K562 (cell line): ENCODE measurements around the gene ZCCHC9. TPM values are rescaled to one million over a fixed set of nuclear protein-coding genes. Genes with fewer than 3 reads are reported as not detected.

Experiments
- ATAC-seq: fragments of 200-7000 bp; cut with Tn5 transposase; 3 replicates; pipeline ENCODE4 v1.9.1; 2020; ENCODE audit warnings: moderate library complexity
- BruUV-seq: library from RNA; stranded (reverse); fragments of 400-500 nt; replicated peaks from 2 replicates; lab custom pipeline; 2021; lab: Mats Ljungman, UMichigan
- CTCF ChIA-PET: fragments of 300-600 bp; formaldehyde crosslinking; extraction: SDS; loops from one replicate; lab custom pipeline; 2021; ENCODE audit warnings: low intra/inter-chr PET ratio; lab: Yijun Ruan, JAX
- POLR2A ChIA-PET: fragments of 300-600, 350-650 bp; sonication (Branson Sonifier 250); formaldehyde crosslinking; extraction: SDS; loops from one replicate; lab custom pipeline; 2021; ENCODE audit warnings: antibody characterized with exemption, inconsistent platforms; lab: Yijun Ruan, JAX
- DNase-seq, 4 experiments: peaks; one replicate each; pipeline versions ENCODE4 v3.0.0 to v3.0.0-alpha.2; 2011 to 2018; ENCODE audit warnings: low spot score in 3 of 4, mixed read lengths in 3 of 4; ENCODE audit errors: extremely low read depth in 1 of 4
- FAIRE-seq: peaks from 2 replicates; lab custom pipeline; 2011; peaks lifted over from hg19 to GRCh38; lab: Jason Lieb, UNC
- H2AFZ ChIP-seq: 2 replicates; pipeline ENCODE4 v1.6.0; 2011; ENCODE audit warnings: low read depth, low read length, control low read depth, inconsistent platforms
- H3K27ac ChIP-seq: fragments of 200-600 bp; 3 replicates; pipeline ENCODE4 v1.8.0; 2011; ENCODE audit warnings: low read depth, mild to moderate bottlenecking, control low read depth, inconsistent platforms, low read length, moderate library complexity, mixed read lengths; ENCODE audit errors: extremely low read depth
- H3K27me3 ChIP-seq, 2 experiments: fragments of 300-600 bp in 1 of 2; 2 replicates in 1 of 2; 3 replicates in 1 of 2; pipeline versions ENCODE4 v1.6.0 to v1.8.0; 2011; ENCODE audit warnings: inconsistent platforms in 2 of 2, low read length in 2 of 2, mild to moderate bottlenecking in 1 of 2, mixed read lengths in 1 of 2, moderate library complexity in 1 of 2; ENCODE audit not compliant: control insufficient read depth in 2 of 2, insufficient read depth in 2 of 2
- H3K36me3 ChIP-seq: fragments of 300-600 bp; 3 replicates; pipeline ENCODE4 v1.8.0; 2011; ENCODE audit warnings: mild to moderate bottlenecking, low read length, inconsistent platforms; ENCODE audit not compliant: control insufficient read depth, insufficient read depth
- H3K4me1 ChIP-seq, 2 experiments: fragments of 200-600 bp in 1 of 2; replicated peaks in 1 of 2; 2 replicates in 1 of 2; 3 replicates in 1 of 2; pipeline versions ENCODE4 v1.5.1 to v1.8.0; 2011; ENCODE audit warnings: inconsistent platforms in 2 of 2, low read length in 2 of 2, mild to moderate bottlenecking in 1 of 2, mixed read lengths in 1 of 2, moderate library complexity in 1 of 2; ENCODE audit not compliant: control insufficient read depth in 2 of 2, insufficient read depth in 2 of 2
- H3K4me2 ChIP-seq: 2 replicates; pipeline ENCODE4 v1.6.1; 2011; ENCODE audit warnings: low read length, control low read depth, inconsistent platforms, mixed read lengths; ENCODE audit not compliant: insufficient read depth
- H3K4me3 ChIP-seq: fragments of 200-600 bp; sonication (generic), shearing (Covaris generic); 2 replicates; pipeline ENCODE4 v1.5.1; 2016; ENCODE audit warnings: control low read depth, inconsistent platforms
- H3K79me2 ChIP-seq: fragments of 200-600 bp; 3 replicates; pipeline ENCODE4 v1.8.0; 2011; ENCODE audit warnings: low read length, inconsistent platforms; ENCODE audit not compliant: control insufficient read depth, insufficient read depth
- H3K9ac ChIP-seq, 2 experiments: 2 replicates each; pipeline versions ENCODE4 v1.6.0 to v1.6.1; 2011; ENCODE audit warnings: low read depth in 2 of 2, low read length in 2 of 2, control low read depth in 1 of 2, inconsistent platforms in 1 of 2, mild to moderate bottlenecking in 1 of 2, mixed read lengths in 1 of 2; ENCODE audit not compliant: insufficient read depth in 1 of 2
- H3K9me1 ChIP-seq: one replicate; pipeline ENCODE4 v1.6.0; 2011; ENCODE audit warnings: inconsistent platforms, mild to moderate bottlenecking, low read length, moderate library complexity; ENCODE audit not compliant: control insufficient read depth, insufficient read depth
- H3K9me3 ChIP-seq: replicated peaks from 2 replicates; pipeline ENCODE4 v1.5.1; 2011; ENCODE audit warnings: low read depth, low read length, inconsistent platforms; ENCODE audit not compliant: control insufficient read depth, insufficient read depth
- H4K20me1 ChIP-seq: replicated peaks from 2 replicates; pipeline ENCODE4 v1.6.1; 2011; ENCODE audit warnings: low read length, inconsistent platforms, mixed read lengths; ENCODE audit not compliant: control insufficient read depth, insufficient read depth
- ERF ChIP-seq: fragments of 450-650 bp; formaldehyde crosslinking; IDR thresholded peaks from 2 replicates; pipeline ENCODE4 v1.4.0; 2020; ENCODE audit warnings: mild to moderate bottlenecking, mixed read lengths
- GATAD2A ChIP-seq: fragments of 450-650 bp; IDR thresholded peaks from 2 replicates; pipeline ENCODE4 v1.6.1; 2017
- HDGF ChIP-seq: fragments of 450-650 bp; IDR thresholded peaks from 2 replicates; pipeline ENCODE4 v1.6.1; 2016
- MCM5 ChIP-seq: fragments of 450-650 bp; IDR thresholded peaks from 2 replicates; pipeline ENCODE4 v1.6.1; 2016; ENCODE audit warnings: low read depth
- MEF2A ChIP-seq: IDR thresholded peaks from 2 replicates; pipeline ENCODE4 v1.6.1; 2011; ENCODE audit warnings: low read depth, mild to moderate bottlenecking, low read length, moderate library complexity; ENCODE audit not compliant: control insufficient read depth
- RBM17 ChIP-seq: fragments of 200-400 bp; formaldehyde crosslinking; IDR thresholded peaks from 2 replicates; pipeline ENCODE4 v1.6.1; 2017; ENCODE audit warnings: low read depth, mild to moderate bottlenecking, low read length, borderline replicate concordance
- SNIP1 ChIP-seq: fragments of 450-650 bp; IDR thresholded peaks from 2 replicates; pipeline ENCODE4 v1.7.1; 2017; ENCODE audit warnings: low read depth, mild to moderate bottlenecking
- SNRNP70 ChIP-seq: fragments of 200-400 bp; formaldehyde crosslinking; optimal IDR thresholded peaks from 2 replicates; pipeline ENCODE3; 2017; ENCODE audit warnings: low read depth, low read length
- ZNF121 ChIP-seq: sonication (generic); formaldehyde crosslinking; conservative IDR thresholded peaks from 2 replicates; pipeline ENCODE4 v1.8.0; 2022; ENCODE audit warnings: missing genetic modification reagents
- ZNF146 ChIP-seq: IDR thresholded peaks from one replicate; pipeline ENCODE4 v1.6.1; 2018; ENCODE audit warnings: missing compliant biosample characterization; ENCODE audit not compliant: unreplicated experiment
- WGBS: fragments of 100-300 bp; shearing (Covaris generic); methylation state at CpG from one replicate; pipeline ENCODE4 v1.1.6; 2016; ENCODE audit warnings: low coverage, mixed read lengths; ENCODE audit not compliant: insufficient coverage; ENCODE audit errors: missing lambda C conversion rate; 5-methylcytosine and 5-hydroxymethylcytosine counted together
- in situ Hi-C: fragments of 300-500 bp; cut with MboI; formaldehyde crosslinking; loops from 4 replicates; pipeline ENCODE4 v1.15.0; 2018; ENCODE audit warnings: inconsistent platforms, mixed read lengths
- intact Hi-C: fragments of 100-400 bp; cut with micrococcal nuclease; formaldehyde crosslinking; loops from 2 replicates; pipeline ENCODE4 v1.14.2; 2022
- polyA plus RNA-seq, 8 experiments: library from polyadenylated mRNA; depleted of rRNA in 4 of 8; stranded (reverse) in 5 of 8; unstranded in 3 of 8; fragments of >200 nt; fragmentation: Nextera tagmentation in 2 of 8; fragmentation: Illumina TruSeq in 1 of 8; extraction: Ambion mirVana in 2 of 8; extraction: Trizol in 1 of 8; gene quantifications; 2 replicates each; pipeline versions ENCODE4 v1.2.1 to v1.2.3, GENCODE V29; 2011 to 2014; ENCODE audit warnings: inconsistent platforms in 1 of 8, missing spikeins in 1 of 8
- total RNA-seq, 7 experiments: library from RNA; depleted of rRNA in 6 of 7; stranded (reverse); fragments of >200 nt in 6 of 7; fragmentation: Illumina TruSeq in 2 of 7; extraction: Trizol in 2 of 7; gene quantifications; 2 replicates each; pipeline versions ENCODE4 v1.2.1 to v1.2.3, GENCODE V29; 2011 to 2021; ENCODE audit warnings: low replicate concordance in 1 of 7
- TF ChIP-seq, protein P1 (sequence below): sonication (generic); formaldehyde crosslinking; IDR thresholded peaks from 2 replicates; pipeline ENCODE4 v1.8.1; 2023; ENCODE audit warnings: mild to moderate bottlenecking, missing genetic modification reagents
- TF ChIP-seq, protein P2 (sequence below): fragments of 450-650 bp; IDR thresholded peaks from 2 replicates; pipeline ENCODE4 v1.7.1; 2018; ENCODE audit warnings: mild to moderate bottlenecking, low read depth; ENCODE audit not compliant: partially characterized antibody
- TF ChIP-seq, protein P3 (sequence below), 2 experiments: fragments of 250-450 bp in 1 of 2; fragments of 450-650 bp in 1 of 2; sonication (Bioruptor Pico) in 1 of 2; IDR thresholded peaks; 2 replicates each; pipeline versions ENCODE4 v1.6.1 to v1.8.0; 2016 to 2021; ENCODE audit warnings: mild to moderate bottlenecking in 2 of 2, moderate library complexity in 2 of 2, missing compliant biosample characterization in 1 of 2, missing genetic modification characterization in 1 of 2
- TF ChIP-seq, protein P4 (sequence below): sonication (generic); formaldehyde crosslinking; IDR thresholded peaks from 2 replicates; pipeline ENCODE4 v1.8.0; 2022; ENCODE audit warnings: mild to moderate bottlenecking, low read depth, missing genetic modification reagents
- TF ChIP-seq, protein P5 (sequence below): sonication (generic); formaldehyde crosslinking; IDR thresholded peaks from 2 replicates; pipeline ENCODE4 v1.8.0; 2022; ENCODE audit warnings: missing genetic modification reagents, mild to moderate bottlenecking, borderline replicate concordance

The ZCCHC9 gene
- total and polyA plus RNA-seq, 9 of the 15 experiments (the other 6 are each of a cell fraction or from before 2014, with no cell fraction given) = 40.3 to 95.3 (median 59.9) TPM

DNA sequence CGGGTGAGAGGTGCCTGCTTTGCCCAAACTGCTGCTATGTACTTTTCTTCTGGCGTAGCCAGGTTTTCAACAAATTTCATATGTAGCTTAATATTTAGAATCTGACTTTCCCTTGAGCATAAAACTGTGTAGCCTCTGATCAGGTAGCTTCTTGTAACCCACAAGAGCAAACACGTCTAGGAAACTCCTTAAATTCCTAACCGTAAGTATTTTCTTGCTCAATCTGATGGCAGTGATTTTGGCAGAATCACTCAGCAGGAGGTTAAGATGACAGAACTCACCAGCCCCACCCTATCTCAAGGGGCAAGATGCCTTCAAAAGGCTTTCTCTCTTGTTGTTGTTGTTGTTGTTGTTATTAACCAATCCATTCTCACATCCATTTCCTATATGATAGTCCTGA lies 47.5 kb upstream of the ZCCHC9 start:
- no peak overlapping the region for H3K9ac ChIP-seq
- intact Hi-C loops (no loop called here), in situ Hi-C loops (no loop called here)
- no peak overlapping the region for H3K4me3 ChIP-seq
- H3K27ac ChIP-seq = no peak overlapping the region
- no peaks in the 10 kb centered on the region for H3K27me3 ChIP-seq
- H3K36me3 ChIP-seq = no peaks in the 10 kb centered on the region
- H4K20me1 ChIP-seq = no peaks in the 10 kb centered on the region
- no peaks in the 10 kb centered on the region for H3K9me1 ChIP-seq
- WGBS = 74% methylated on average over 4 of the region's 4 CpGs
- no peak overlapping the region for H3K4me2 ChIP-seq
- POLR2A ChIA-PET = no interaction called here
- BruUV-seq = no TSS peak
- H3K9me3 ChIP-seq = no peaks in the 10 kb centered on the region
- H2AFZ ChIP-seq = no peak overlapping the region
- H3K4me1 ChIP-seq = peaks cover 0 to 4% of the 10 kb centered on the region in 2 experiments; a peak in 1 of 5 replicates
- no peak for FAIRE-seq
- TF ChIP-seq RBM17 = no peak
- TF ChIP-seq, protein P1, sequence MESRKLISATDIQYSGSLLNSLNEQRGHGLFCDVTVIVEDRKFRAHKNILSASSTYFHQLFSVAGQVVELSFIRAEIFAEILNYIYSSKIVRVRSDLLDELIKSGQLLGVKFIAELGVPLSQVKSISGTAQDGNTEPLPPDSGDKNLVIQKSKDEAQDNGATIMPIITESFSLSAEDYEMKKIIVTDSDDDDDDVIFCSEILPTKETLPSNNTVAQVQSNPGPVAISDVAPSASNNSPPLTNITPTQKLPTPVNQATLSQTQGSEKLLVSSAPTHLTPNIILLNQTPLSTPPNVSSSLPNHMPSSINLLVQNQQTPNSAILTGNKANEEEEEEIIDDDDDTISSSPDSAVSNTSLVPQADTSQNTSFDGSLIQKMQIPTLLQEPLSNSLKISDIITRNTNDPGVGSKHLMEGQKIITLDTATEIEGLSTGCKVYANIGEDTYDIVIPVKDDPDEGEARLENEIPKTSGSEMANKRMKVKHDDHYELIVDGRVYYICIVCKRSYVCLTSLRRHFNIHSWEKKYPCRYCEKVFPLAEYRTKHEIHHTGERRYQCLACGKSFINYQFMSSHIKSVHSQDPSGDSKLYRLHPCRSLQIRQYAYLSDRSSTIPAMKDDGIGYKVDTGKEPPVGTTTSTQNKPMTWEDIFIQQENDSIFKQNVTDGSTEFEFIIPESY (CRISPR knock-in tag) = no peak
- no peak for TF ChIP-seq MEF2A
- TF ChIP-seq ZNF121 (CRISPR knock-in tag) = no peak
- no peak for TF ChIP-seq SNRNP70
- TF ChIP-seq, protein P2, sequence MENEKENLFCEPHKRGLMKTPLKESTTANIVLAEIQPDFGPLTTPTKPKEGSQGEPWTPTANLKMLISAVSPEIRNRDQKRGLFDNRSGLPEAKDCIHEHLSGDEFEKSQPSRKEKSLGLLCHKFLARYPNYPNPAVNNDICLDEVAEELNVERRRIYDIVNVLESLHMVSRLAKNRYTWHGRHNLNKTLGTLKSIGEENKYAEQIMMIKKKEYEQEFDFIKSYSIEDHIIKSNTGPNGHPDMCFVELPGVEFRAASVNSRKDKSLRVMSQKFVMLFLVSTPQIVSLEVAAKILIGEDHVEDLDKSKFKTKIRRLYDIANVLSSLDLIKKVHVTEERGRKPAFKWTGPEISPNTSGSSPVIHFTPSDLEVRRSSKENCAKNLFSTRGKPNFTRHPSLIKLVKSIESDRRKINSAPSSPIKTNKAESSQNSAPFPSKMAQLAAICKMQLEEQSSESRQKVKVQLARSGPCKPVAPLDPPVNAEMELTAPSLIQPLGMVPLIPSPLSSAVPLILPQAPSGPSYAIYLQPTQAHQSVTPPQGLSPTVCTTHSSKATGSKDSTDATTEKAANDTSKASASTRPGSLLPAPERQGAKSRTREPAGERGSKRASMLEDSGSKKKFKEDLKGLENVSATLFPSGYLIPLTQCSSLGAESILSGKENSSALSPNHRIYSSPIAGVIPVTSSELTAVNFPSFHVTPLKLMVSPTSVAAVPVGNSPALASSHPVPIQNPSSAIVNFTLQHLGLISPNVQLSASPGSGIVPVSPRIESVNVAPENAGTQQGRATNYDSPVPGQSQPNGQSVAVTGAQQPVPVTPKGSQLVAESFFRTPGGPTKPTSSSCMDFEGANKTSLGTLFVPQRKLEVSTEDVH = no peak
- TF ChIP-seq, protein P3, sequence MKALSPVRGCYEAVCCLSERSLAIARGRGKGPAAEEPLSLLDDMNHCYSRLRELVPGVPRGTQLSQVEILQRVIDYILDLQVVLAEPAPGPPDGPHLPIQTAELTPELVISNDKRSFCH (CRISPR knock-in tag; IDR thresholded peaks at IDR 0.05) = no peak
- TF ChIP-seq, protein P3 (tag; IDR thresholded peaks at IDR 0.05) = no peak
- TF ChIP-seq, protein P4, sequence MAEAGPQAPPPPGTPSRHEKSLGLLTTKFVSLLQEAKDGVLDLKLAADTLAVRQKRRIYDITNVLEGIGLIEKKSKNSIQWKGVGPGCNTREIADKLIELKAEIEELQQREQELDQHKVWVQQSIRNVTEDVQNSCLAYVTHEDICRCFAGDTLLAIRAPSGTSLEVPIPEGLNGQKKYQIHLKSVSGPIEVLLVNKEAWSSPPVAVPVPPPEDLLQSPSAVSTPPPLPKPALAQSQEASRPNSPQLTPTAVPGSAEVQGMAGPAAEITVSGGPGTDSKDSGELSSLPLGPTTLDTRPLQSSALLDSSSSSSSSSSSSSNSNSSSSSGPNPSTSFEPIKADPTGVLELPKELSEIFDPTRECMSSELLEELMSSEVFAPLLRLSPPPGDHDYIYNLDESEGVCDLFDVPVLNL (CRISPR knock-in tag) = no peak
- TF ChIP-seq MCM5 = no peak
- TF ChIP-seq SNIP1 = no peak
- TF ChIP-seq HDGF = no peak
- TF ChIP-seq ZNF146 = no peak
- TF ChIP-seq ERF (CRISPR knock-in tag) = no peak
- TF ChIP-seq, protein P5, sequence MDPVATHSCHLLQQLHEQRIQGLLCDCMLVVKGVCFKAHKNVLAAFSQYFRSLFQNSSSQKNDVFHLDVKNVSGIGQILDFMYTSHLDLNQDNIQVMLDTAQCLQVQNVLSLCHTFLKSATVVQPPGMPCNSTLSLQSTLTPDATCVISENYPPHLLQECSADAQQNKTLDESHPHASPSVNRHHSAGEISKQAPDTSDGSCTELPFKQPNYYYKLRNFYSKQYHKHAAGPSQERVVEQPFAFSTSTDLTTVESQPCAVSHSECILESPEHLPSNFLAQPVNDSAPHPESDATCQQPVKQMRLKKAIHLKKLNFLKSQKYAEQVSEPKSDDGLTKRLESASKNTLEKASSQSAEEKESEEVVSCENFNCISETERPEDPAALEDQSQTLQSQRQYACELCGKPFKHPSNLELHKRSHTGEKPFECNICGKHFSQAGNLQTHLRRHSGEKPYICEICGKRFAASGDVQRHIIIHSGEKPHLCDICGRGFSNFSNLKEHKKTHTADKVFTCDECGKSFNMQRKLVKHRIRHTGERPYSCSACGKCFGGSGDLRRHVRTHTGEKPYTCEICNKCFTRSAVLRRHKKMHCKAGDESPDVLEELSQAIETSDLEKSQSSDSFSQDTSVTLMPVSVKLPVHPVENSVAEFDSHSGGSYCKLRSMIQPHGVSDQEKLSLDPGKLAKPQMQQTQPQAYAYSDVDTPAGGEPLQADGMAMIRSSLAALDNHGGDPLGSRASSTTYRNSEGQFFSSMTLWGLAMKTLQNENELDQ (CRISPR knock-in tag) = no peak
- TF ChIP-seq GATAD2A = no peak
- no peak for DNase-seq
- no peaks in the 10 kb centered on the region for H3K79me2 ChIP-seq
- CTCF ChIA-PET = no interaction called here
- no peak for ATAC-seq
